Lung (tissue), 12 donors: ENCODE results near the gene FBN3. TPM values are rescaled to one million over a fixed set of nuclear protein-coding genes. Genes with fewer than 3 reads are reported as not detected.

Experiments used
- ATAC-seq: fragments of 200-7000 bp; cut with Tn5 transposase; one replicate; pipeline ENCODE4 v1.9.1; 2020; ENCODE audit warnings: moderate number of reproducible peaks; ENCODE audit not compliant: insufficient read depth, low FRiP score
- DNase-seq, 3 donors: peaks; one replicate each; pipeline ENCODE4 v3.0.0-alpha.2; 2013 to 2017
- H3K27ac ChIP-seq, 2 donors: one replicate each; pipeline ENCODE4 v1.5.1; 2013; ENCODE audit warnings: mild to moderate bottlenecking in 2 of 2, moderate library complexity in 2 of 2, control low read depth in 1 of 2, inconsistent platforms in 1 of 2, low read depth in 1 of 2, low read length in 1 of 2
- H3K27me3 ChIP-seq, 3 donors: one replicate each; pipeline ENCODE4 v1.5.1; 2013; ENCODE audit warnings: low read length in 2 of 3; ENCODE audit not compliant: control insufficient read depth in 3 of 3, insufficient read depth in 3 of 3
- H3K36me3 ChIP-seq, 4 donors: one replicate each; pipeline ENCODE4 v1.5.1; 2013; ENCODE audit warnings: low read length in 4 of 4, mild to moderate bottlenecking in 1 of 4, moderate library complexity in 1 of 4; ENCODE audit not compliant: control insufficient read depth in 4 of 4, insufficient read depth in 4 of 4
- H3K4me1 ChIP-seq, 5 donors: one replicate each; pipeline ENCODE4 v1.5.1; 2013; ENCODE audit warnings: low read length in 5 of 5, mild to moderate bottlenecking in 2 of 5, moderate library complexity in 1 of 5; ENCODE audit not compliant: control insufficient read depth in 5 of 5, insufficient read depth in 5 of 5
- H3K4me3 ChIP-seq: one replicate; pipeline ENCODE4 v1.5.1; 2013; ENCODE audit warnings: mild to moderate bottlenecking, control low read depth, moderate library complexity
- H3K9ac ChIP-seq, 2 donors: one replicate each; pipeline ENCODE4 v1.5.1; 2013; ENCODE audit warnings: low read length in 2 of 2, control low read depth in 1 of 2; ENCODE audit not compliant: insufficient read depth in 1 of 2
- H3K9me3 ChIP-seq, 4 donors: one replicate each; pipeline ENCODE4 v1.5.1; 2013; ENCODE audit warnings: low read length in 3 of 4, mild to moderate bottlenecking in 1 of 4, moderate library complexity in 1 of 4; ENCODE audit not compliant: control insufficient read depth in 4 of 4, insufficient read depth in 3 of 4
- CTCF ChIP-seq: IDR thresholded peaks from 2 replicates; pipeline ENCODE4 v1.5.1; 2012; ENCODE audit warnings: mild to moderate bottlenecking; ENCODE audit errors: control extremely low read depth, extremely low read depth
- WGBS, 2 donors: extraction: QIAGEN DNeasy Blood & Tissue Kit; methylation state at CpG; one replicate each; pipeline ENCODE4 v1.1.7; 2013; 5-methylcytosine and 5-hydroxymethylcytosine counted together
- polyA plus RNA-seq, 2 donors: library from polyadenylated mRNA; stranded (reverse); fragments of 200-250 nt; gene quantifications; one replicate each; pipeline ENCODE4 v1.2.1, GENCODE V29; 2013
- total RNA-seq, 2 donors: library from RNA; depleted of rRNA in 1 of 2; stranded (reverse); fragments of >200 nt in 1 of 2; gene quantifications; one replicate each; pipeline ENCODE4 v1.2.1, GENCODE V29; 2014 to 2021
- donor health status: control.
- donor health status: control.
- donor health status: Bipolar disorder and iron deficiency.
- donor health status: healthy.
- donor health status: DM: yes; HTN: yes; CAD: no.

Gene FBN3
- total and polyA plus RNA-seq, 4 donors, result 0.32 to 26.4 (median 2.1) TPM

GRCh38 chr19:8192221-8192820, 42.9 kb upstream of the FBN3 start:
- no peak overlapping the region for H3K27ac ChIP-seq
- DNase-seq, result no peak
- no peak overlapping the region for H3K9ac ChIP-seq
- no peaks in the 10 kb centered on the region for H3K36me3 ChIP-seq
- peaks cover 0 to 8% (median 2%) of the 10 kb centered on the region in 5 donors for H3K4me1 ChIP-seq
- H3K9me3 ChIP-seq, result no peaks in the 10 kb centered on the region
- no peaks in the 10 kb centered on the region for H3K27me3 ChIP-seq
- no peak for ATAC-seq
- 61 to 63% methylated on average over 7 of the region's 7 CpGs for WGBS, 2 donors
- no peak for TF ChIP-seq CTCF
- H3K4me3 ChIP-seq, result no peak overlapping the region

GRCh38 chr19:8185343-8186068, 36.1 kb upstream of the FBN3 start:
- Histone ChIP-seq H3K4me3 (no peak overlapping the region), H3K27me3 (no peaks in the 10 kb centered on the region), H3K4me1 (no peaks in the 10 kb centered on the region), H3K9ac (no peak overlapping the region), H3K27ac (no peak overlapping the region), H3K36me3 (no peaks in the 10 kb centered on the region), H3K9me3 (no peaks in the 10 kb centered on the region)
- ATAC-seq (no peak), DNase-seq (peak in 2 of 3 donors; percentile 39 to 54)
- WGBS, 2 donors, result 83 to 88% methylated on average over 5 of the region's 5 CpGs
- no peak for TF ChIP-seq CTCF

- no peaks in the 10 kb centered on the region for H3K36me3 ChIP-seq
- H3K9me3 ChIP-seq, result no peaks in the 10 kb centered on the region
These were observed 34.9 kb upstream of the FBN3 start for GRCh38 chr19:8184274-8184673.

More at GRCh38 chr19:8184274-8184673, 34.9 kb upstream of the FBN3 start:
- Histone ChIP-seq H3K4me3 (no peak overlapping the region), H3K27ac (no peak overlapping the region), H3K27me3 (no peaks in the 10 kb centered on the region), H3K9ac (no peak overlapping the region), H3K4me1 (peaks cover 0 to 2% (median 0%) of the 10 kb centered on the region in 5 donors)
- TF ChIP-seq CTCF, result no peak
- DNase-seq (no peak), ATAC-seq (no peak)
- 87 to 92% methylated on average over 9 of the region's 9 CpGs for WGBS, 2 donors
